ENCODE data around the gene MAN1A1. TPM values are rescaled to one million over a fixed set of nuclear protein-coding genes. Genes with fewer than 3 reads are reported as not detected.

Gene MAN1A1
- polyA plus RNA-seq, 1 donor from 2014 or later = 4.6 TPM

GRCh38 chr6:119172824-119173223 lies 176.7 kb downstream of the MAN1A1 start:
- Histone ChIP-seq H3K9me2 (ENCODE audit: insufficient read depth, low read length) (no peaks in the 10 kb centered on the region), H2AFZ (ENCODE audit: low read depth, low read length) (no peak overlapping the region)

GRCh38 chr6:119171864-119172588 lies 177.5 kb downstream of the MAN1A1 start:
- Histone ChIP-seq H3K9ac (ENCODE audit: low read length) (no peak overlapping the region), H4K20me1 (ENCODE audit: insufficient read depth) (no peaks in the 10 kb centered on the region), H3K9me2 (ENCODE audit: insufficient read depth, low read length) (no peaks in the 10 kb centered on the region)
- no peak for TF ChIP-seq TAF1 (IDR thresholded peaks at IDR 0.05; ENCODE audit: low read depth)
- TF ChIP-seq EP300 (conservative IDR thresholded peaks at IDR 0.05; ENCODE audit: poor library complexity, severe bottlenecking) = no peak
- no peak for TF ChIP-seq CTCF (IDR thresholded peaks at IDR 0.05; ENCODE audit: poor library complexity, severe bottlenecking)
- TF ChIP-seq SMC3 (conservative IDR thresholded peaks at IDR 0.05; ENCODE audit: poor library complexity) = no peak
- TF ChIP-seq RAD21 (conservative IDR thresholded peaks at IDR 0.05) = no peak
- TF ChIP-seq MXI1 (conservative IDR thresholded peaks at IDR 0.05; ENCODE audit: poor library complexity, severe bottlenecking) = no peak

More at GRCh38 chr6:119172824-119173223, 176.7 kb downstream of the MAN1A1 start:
- TF ChIP-seq EP300 (conservative IDR thresholded peaks at IDR 0.05; ENCODE audit: poor library complexity, severe bottlenecking) (no peak), CTCF (IDR thresholded peaks at IDR 0.05; ENCODE audit: poor library complexity, severe bottlenecking) (no peak), EZH2 (IDR thresholded peaks at IDR 0.05; ENCODE audit: borderline replicate concordance, insufficient read depth, low read length, poor library complexity, severe bottlenecking) (no peak), MXI1 (conservative IDR thresholded peaks at IDR 0.05; ENCODE audit: poor library complexity, severe bottlenecking) (no peak), POLR2AphosphoS5 (IDR thresholded peaks at IDR 0.05) (no peak), REST (IDR thresholded peaks at IDR 0.05; ENCODE audit: borderline replicate concordance) (no peak), SMC3 (conservative IDR thresholded peaks at IDR 0.05; ENCODE audit: poor library complexity) (no peak), RAD21 (conservative IDR thresholded peaks at IDR 0.05) (no peak), TAF1 (IDR thresholded peaks at IDR 0.05; ENCODE audit: low read depth) (no peak)
- Histone ChIP-seq H3F3A (ENCODE audit: insufficient read depth, low read length, poor library complexity, severe bottlenecking) (no peaks in the 10 kb centered on the region), H3K27ac (ENCODE audit: low read length) (no peak overlapping the region), H4K20me1 (ENCODE audit: insufficient read depth) (no peaks in the 10 kb centered on the region), H3K27me3 (ENCODE audit: insufficient read depth, low read depth, low read length) (no peaks in the 10 kb centered on the region), H3K9ac (ENCODE audit: low read length) (no peak overlapping the region), H3K9me3 (ENCODE audit: low read length) (no peaks in the 10 kb centered on the region), H3K4me3 (ENCODE audit: low read length) (no peak overlapping the region), H3K79me2 (replicated peaks; ENCODE audit: insufficient read depth, low read length) (no peaks in the 10 kb centered on the region), H3K36me3 (ENCODE audit: insufficient read depth, low read length) (no peaks in the 10 kb centered on the region), H3K4me2 (ENCODE audit: low read length) (no peak overlapping the region)

More at GRCh38 chr6:119171864-119172588, 177.5 kb downstream of the MAN1A1 start:
- Histone ChIP-seq H3K36me3 (ENCODE audit: insufficient read depth, low read length) (no peaks in the 10 kb centered on the region), H2AFZ (ENCODE audit: low read depth, low read length) (no peak overlapping the region), H3K4me3 (ENCODE audit: low read length) (no peak overlapping the region), H3K9me3 (ENCODE audit: low read length) (no peaks in the 10 kb centered on the region), H3K4me2 (ENCODE audit: low read length) (no peak overlapping the region), H3K79me2 (replicated peaks; ENCODE audit: insufficient read depth, low read length) (no peaks in the 10 kb centered on the region), H3K27ac (ENCODE audit: low read length) (no peak overlapping the region), H3K27me3 (ENCODE audit: insufficient read depth, low read depth, low read length) (no peaks in the 10 kb centered on the region), H3F3A (ENCODE audit: insufficient read depth, low read length, poor library complexity, severe bottlenecking) (no peaks in the 10 kb centered on the region)

Measured in neural cell (in vitro differentiated cells).